Measurements from ENCODE around the gene CFAP46. TPM values are rescaled to one million over a fixed set of nuclear protein-coding genes. Genes with fewer than 3 reads are reported as not detected.

CFAP46 gene
- total RNA-seq, 1 donor from 2014 or later: 1.3 TPM

GRCh38 chr10:132943791-132944404 lies 1.5 kb upstream of the CFAP46 start:
- Mint-ChIP-seq H3K4me3 (ENCODE audit: unreplicated experiment) (peak overlapping the region; percentile 71), H3K9me3 (ENCODE audit: unreplicated experiment) (no peaks in the 10 kb centered on the region), H3K27me3 (ENCODE audit: low read depth, unreplicated experiment) (peaks cover 31% of the 10 kb centered on the region), H3K36me3 (ENCODE audit: low read depth, unreplicated experiment) (no peaks in the 10 kb centered on the region), H3K27ac (ENCODE audit: unreplicated experiment) (no peak overlapping the region), H3K4me1 (ENCODE audit: low read depth, unreplicated experiment) (no peaks in the 10 kb centered on the region)
- Histone ChIP-seq H3K79me2 (ENCODE audit: insufficient read depth, low read length) (no peaks in the 10 kb centered on the region), H3K9ac (ENCODE audit: low read length) (no peak overlapping the region), H3K9me3 (ENCODE audit: insufficient read depth, low read depth, low read length) (no peaks in the 10 kb centered on the region), H3K27ac (ENCODE audit: low read depth, low read length) (no peak overlapping the region), H2AFZ (ENCODE audit: low read depth, low read length) (no peak overlapping the region), H3K4me3 (ENCODE audit: insufficient read depth, low read depth, low read length) (no peak overlapping the region), H3K36me3 (ENCODE audit: insufficient read depth, low read length) (no peaks in the 10 kb centered on the region), H4K20me1 (ENCODE audit: insufficient read depth, low read length) (no peaks in the 10 kb centered on the region), H3K4me2 (ENCODE audit: low read length) (no peak overlapping the region), H3K27me3 (ENCODE audit: insufficient read depth, low read length) (no peaks in the 10 kb centered on the region), H3K4me1 (ENCODE audit: insufficient read depth, low read length) (no peaks in the 10 kb centered on the region)
- FAIRE-seq (no peak), DNase-seq (ENCODE audit: low read depth) (no peak)
- TF ChIP-seq EZH2 (IDR thresholded peaks at IDR 0.05; ENCODE audit: insufficient read depth, low read length): no peak
- TF ChIP-seq CTCF (IDR thresholded peaks at IDR 0.05; ENCODE audit: insufficient read depth, low read depth, low read length): no peak

- no peak overlapping the region for H3K9ac ChIP-seq (ENCODE audit: low read length)
- Mint-ChIP-seq H3K27me3 (ENCODE audit: low read depth, unreplicated experiment) (peaks cover 28% of the 10 kb centered on the region), H3K4me3 (ENCODE audit: unreplicated experiment) (peak overlapping the region; percentile 82), H3K9me3 (ENCODE audit: unreplicated experiment) (no peaks in the 10 kb centered on the region), H3K36me3 (ENCODE audit: low read depth, unreplicated experiment) (no peaks in the 10 kb centered on the region), H3K27ac (ENCODE audit: unreplicated experiment) (no peak overlapping the region), H3K4me1 (ENCODE audit: low read depth, unreplicated experiment) (no peaks in the 10 kb centered on the region)
- H3K36me3 ChIP-seq (ENCODE audit: insufficient read depth, low read length): no peaks in the 10 kb centered on the region
- peak overlapping the region; percentile 67 for H2AFZ ChIP-seq (ENCODE audit: low read depth, low read length)
- FAIRE-seq (no peak), DNase-seq (ENCODE audit: low read depth) (no peak)
- no peak overlapping the region for H3K27ac ChIP-seq (ENCODE audit: low read depth, low read length)
- no peaks in the 10 kb centered on the region for H3K79me2 ChIP-seq (ENCODE audit: insufficient read depth, low read length)
- peak overlapping the region; percentile 86 for H3K4me2 ChIP-seq (ENCODE audit: low read length)
- no peaks in the 10 kb centered on the region for H3K27me3 ChIP-seq (ENCODE audit: insufficient read depth, low read length)
- H3K9me3 ChIP-seq (ENCODE audit: insufficient read depth, low read depth, low read length): no peaks in the 10 kb centered on the region
- peak overlapping the region; percentile 55 for H3K4me3 ChIP-seq (ENCODE audit: insufficient read depth, low read depth, low read length)
- TF ChIP-seq CTCF (IDR thresholded peaks at IDR 0.05; ENCODE audit: insufficient read depth, low read depth, low read length) (no peak), EZH2 (IDR thresholded peaks at IDR 0.05; ENCODE audit: insufficient read depth, low read length) (no peak)
- H4K20me1 ChIP-seq (ENCODE audit: insufficient read depth, low read length): no peaks in the 10 kb centered on the region
- H3K4me1 ChIP-seq (ENCODE audit: insufficient read depth, low read length): no peaks in the 10 kb centered on the region
Observed at GRCh38 chr10:132943058-132943790, 854 bp upstream of the CFAP46 start.

GRCh38 chr10:132941640-132942051 lies 724 bp downstream of the CFAP46 start:
- no peaks in the 10 kb centered on the region for H4K20me1 ChIP-seq (ENCODE audit: insufficient read depth, low read length)
- no peaks in the 10 kb centered on the region for H3K9me3 ChIP-seq (ENCODE audit: insufficient read depth, low read depth, low read length)
- H3K4me2 ChIP-seq (ENCODE audit: low read length): peak overlapping the region; percentile 86
- TF ChIP-seq EZH2 (IDR thresholded peaks at IDR 0.05; ENCODE audit: insufficient read depth, low read length) (no peak), CTCF (IDR thresholded peaks at IDR 0.05; ENCODE audit: insufficient read depth, low read depth, low read length) (no peak)
- DNase-seq (ENCODE audit: low read depth) (no peak), FAIRE-seq (no peak)
- Mint-ChIP-seq H3K27ac (ENCODE audit: unreplicated experiment) (no peak overlapping the region), H3K27me3 (ENCODE audit: low read depth, unreplicated experiment) (peaks cover 24% of the 10 kb centered on the region), H3K4me1 (ENCODE audit: low read depth, unreplicated experiment) (no peaks in the 10 kb centered on the region), H3K9me3 (ENCODE audit: unreplicated experiment) (no peaks in the 10 kb centered on the region), H3K4me3 (ENCODE audit: unreplicated experiment) (peak overlapping the region; percentile 86), H3K36me3 (ENCODE audit: low read depth, unreplicated experiment) (no peaks in the 10 kb centered on the region)
- peak overlapping the region; percentile 30 for H3K4me3 ChIP-seq (ENCODE audit: insufficient read depth, low read depth, low read length)
- peak overlapping the region; percentile 62 for H2AFZ ChIP-seq (ENCODE audit: low read depth, low read length)
- H3K9ac ChIP-seq (ENCODE audit: low read length): peak overlapping the region; percentile 52
- no peaks in the 10 kb centered on the region for H3K36me3 ChIP-seq (ENCODE audit: insufficient read depth, low read length)
- no peaks in the 10 kb centered on the region for H3K27me3 ChIP-seq (ENCODE audit: insufficient read depth, low read length)
- no peaks in the 10 kb centered on the region for H3K79me2 ChIP-seq (ENCODE audit: insufficient read depth, low read length)
- H3K4me1 ChIP-seq (ENCODE audit: insufficient read depth, low read length): no peaks in the 10 kb centered on the region
- H3K27ac ChIP-seq (ENCODE audit: low read depth, low read length): no peak overlapping the region

Data from astrocyte (in vitro differentiated cells and primary cell).